Measurements from ENCODE around the gene AGPAT3.

Gene AGPAT3

GRCh38 chr21:43864313-43864961 is 586 bp upstream of the AGPAT3 start:
- DNase-seq (ENCODE audit: low read depth, low spot score): no peak

- no peak for DNase-seq (ENCODE audit: low read depth, low spot score)
These were observed 677 bp downstream of the AGPAT3 start for GRCh38 chr21:43865540-43866259.

- peak; percentile 41 for DNase-seq (ENCODE audit: low read depth, low spot score)
These were observed 1.2 kb downstream of the AGPAT3 start for GRCh38 chr21:43866260-43866629.

- no peak for DNase-seq (ENCODE audit: low read depth, low spot score)
These were observed 1.8 kb downstream of the AGPAT3 start for GRCh38 chr21:43866659-43867331.

GRCh38 chr21:43867332-43867703 is 2.3 kb downstream of the AGPAT3 start:
- DNase-seq (ENCODE audit: low read depth, low spot score): no peak

GRCh38 chr21:43867948-43868347 is 2.9 kb downstream of the AGPAT3 start:
- DNase-seq (ENCODE audit: low read depth, low spot score): no peak

- DNase-seq (ENCODE audit: low read depth, low spot score): no peak
These were observed 3.4 kb downstream of the AGPAT3 start for GRCh38 chr21:43868461-43868860.

- DNase-seq (ENCODE audit: low read depth, low spot score): no peak
These were observed 4.7 kb downstream of the AGPAT3 start for GRCh38 chr21:43869486-43870325.

- DNase-seq (ENCODE audit: low read depth, low spot score): no peak
These were observed 6.5 kb downstream of the AGPAT3 start for GRCh38 chr21:43871487-43871886.

GRCh38 chr21:43872531-43873197 is 7.6 kb downstream of the AGPAT3 start:
- no peak for DNase-seq (ENCODE audit: low read depth, low spot score)

GRCh38 chr21:43873673-43874072 is 8.7 kb downstream of the AGPAT3 start:
- no peak for DNase-seq (ENCODE audit: low read depth, low spot score)

- DNase-seq (ENCODE audit: low read depth, low spot score): no peak
These were observed 9.2 kb downstream of the AGPAT3 start for GRCh38 chr21:43874085-43874805.

- DNase-seq (ENCODE audit: low read depth, low spot score): no peak
These were observed 11.6 kb downstream of the AGPAT3 start for GRCh38 chr21:43876605-43877004.

GRCh38 chr21:43877936-43878575 is 13.0 kb downstream of the AGPAT3 start:
- no peak for DNase-seq (ENCODE audit: low read depth, low spot score)

- no peak for DNase-seq (ENCODE audit: low read depth, low spot score)
These were observed 14.5 kb downstream of the AGPAT3 start for GRCh38 chr21:43879348-43880110.

GRCh38 chr21:43880111-43880985 is 15.3 kb downstream of the AGPAT3 start:
- no peak for DNase-seq (ENCODE audit: low read depth, low spot score)

- DNase-seq (ENCODE audit: low read depth, low spot score): no peak
These were observed 16.3 kb downstream of the AGPAT3 start for GRCh38 chr21:43881283-43881682.

GRCh38 chr21:43881935-43882334 is 16.9 kb downstream of the AGPAT3 start:
- no peak for DNase-seq (ENCODE audit: low read depth, low spot score)

Data from smooth muscle cell of the brain vasculature (primary cell).